HG03135 (cell line): ENCODE measurements around the gene CD28.
"Not testable (repeated sequence)": the region's sequence is repeated elsewhere in the genome, so short reads cannot be mapped to it uniquely, and the experiment has no call there.

Experiments
- ATAC-seq: cut with Tn5 transposase; IDR thresholded peaks from one replicate; pipeline ENCODE4 v1.9.1; 2021; ENCODE audit warnings: mild to moderate bottlenecking, moderate library complexity; ENCODE audit not compliant: unreplicated experiment

The CD28 gene

DNA sequence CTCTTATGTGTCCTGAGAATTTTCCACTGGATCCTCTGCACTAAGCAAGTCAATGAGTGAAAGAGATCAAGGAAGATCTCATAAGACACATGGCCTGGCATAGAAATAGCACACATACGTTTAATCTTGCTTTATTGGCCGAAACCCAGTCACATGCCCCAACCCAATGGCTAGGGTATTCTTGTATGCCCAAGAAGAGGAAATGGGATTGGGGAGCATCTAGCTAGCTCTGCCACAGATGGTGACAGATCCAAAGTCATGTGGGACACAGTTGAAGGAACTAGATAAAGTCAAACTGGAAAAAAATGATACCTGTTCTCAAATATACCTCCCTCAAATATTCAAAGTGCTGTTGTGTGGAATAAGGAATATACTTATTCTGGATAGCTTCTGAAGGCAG lies 74.7 kb downstream of the CD28 start:
- ATAC-seq, result no peak

- no peak for ATAC-seq
Measured at GRCh38 chr2:203782262-203782976, 76.0 kb downstream of the CD28 start.

- no peak for ATAC-seq
Measured at GRCh38 chr2:203783496-203784203, 77.2 kb downstream of the CD28 start.

DNA sequence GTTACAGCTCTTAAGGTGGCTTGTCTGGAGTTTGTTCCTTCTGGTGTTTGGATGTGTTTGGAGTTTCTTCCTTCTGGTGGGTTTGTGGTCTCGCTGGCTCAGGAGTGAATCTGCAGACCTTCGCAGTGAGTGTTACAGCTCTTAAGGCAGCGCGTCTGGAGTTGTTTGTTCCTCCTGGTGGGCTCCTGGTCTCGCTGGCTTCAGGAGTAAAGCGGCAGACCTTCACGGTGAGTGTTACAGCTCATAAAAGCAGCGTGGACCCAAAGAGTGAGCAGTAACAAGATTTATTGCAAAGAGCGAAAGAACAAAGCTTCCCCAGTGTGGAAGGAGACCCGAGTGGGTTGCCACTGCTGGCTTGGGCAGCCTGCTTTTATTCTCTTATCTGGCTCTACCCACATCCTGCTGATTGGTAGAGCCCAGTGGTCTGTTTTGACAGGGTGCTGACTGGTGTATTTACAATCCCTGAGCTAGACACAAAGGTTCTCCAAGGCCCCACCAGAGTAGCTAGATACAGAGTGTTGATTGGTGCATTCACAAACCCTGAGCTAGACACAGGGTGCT lies 78.4 kb downstream of the CD28 start:
- not testable (repeated sequence) for ATAC-seq

DNA sequence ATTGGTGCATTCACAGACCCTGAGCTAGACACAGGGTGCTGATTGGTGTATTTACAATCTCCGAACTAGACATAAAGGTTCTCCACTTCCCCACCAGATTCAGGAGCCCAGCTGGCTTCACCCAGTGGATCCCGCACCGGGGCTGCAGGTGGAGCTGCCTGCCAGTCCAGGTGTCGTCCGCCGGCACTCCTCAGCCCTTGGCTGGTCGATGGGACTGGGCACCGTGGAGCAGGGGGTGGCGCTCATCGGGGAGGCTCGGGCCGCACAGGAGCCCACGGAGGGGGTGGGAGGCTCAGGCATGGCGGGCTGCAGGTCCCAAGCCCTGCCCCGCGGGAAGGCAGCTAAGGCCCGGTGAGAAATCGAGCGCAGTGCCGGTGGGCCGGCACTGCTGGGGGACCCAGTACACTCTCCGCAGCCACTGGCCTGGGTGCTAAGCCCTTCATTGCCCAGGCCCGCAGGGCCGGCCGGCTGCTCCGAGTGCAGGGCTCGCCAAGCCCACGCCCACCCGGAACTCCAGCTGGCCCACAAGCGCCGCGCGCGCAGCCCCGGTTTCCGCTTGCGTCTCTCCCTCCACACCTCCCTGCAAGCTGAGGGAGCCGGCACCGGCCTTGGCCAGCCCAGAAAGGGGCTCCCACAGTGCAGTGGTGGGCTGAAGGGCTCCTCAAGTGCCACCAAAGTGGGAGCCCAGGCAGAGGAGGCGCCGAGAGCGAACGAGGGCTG lies 79.1 kb downstream of the CD28 start:
- not testable (repeated sequence) for ATAC-seq

DNA sequence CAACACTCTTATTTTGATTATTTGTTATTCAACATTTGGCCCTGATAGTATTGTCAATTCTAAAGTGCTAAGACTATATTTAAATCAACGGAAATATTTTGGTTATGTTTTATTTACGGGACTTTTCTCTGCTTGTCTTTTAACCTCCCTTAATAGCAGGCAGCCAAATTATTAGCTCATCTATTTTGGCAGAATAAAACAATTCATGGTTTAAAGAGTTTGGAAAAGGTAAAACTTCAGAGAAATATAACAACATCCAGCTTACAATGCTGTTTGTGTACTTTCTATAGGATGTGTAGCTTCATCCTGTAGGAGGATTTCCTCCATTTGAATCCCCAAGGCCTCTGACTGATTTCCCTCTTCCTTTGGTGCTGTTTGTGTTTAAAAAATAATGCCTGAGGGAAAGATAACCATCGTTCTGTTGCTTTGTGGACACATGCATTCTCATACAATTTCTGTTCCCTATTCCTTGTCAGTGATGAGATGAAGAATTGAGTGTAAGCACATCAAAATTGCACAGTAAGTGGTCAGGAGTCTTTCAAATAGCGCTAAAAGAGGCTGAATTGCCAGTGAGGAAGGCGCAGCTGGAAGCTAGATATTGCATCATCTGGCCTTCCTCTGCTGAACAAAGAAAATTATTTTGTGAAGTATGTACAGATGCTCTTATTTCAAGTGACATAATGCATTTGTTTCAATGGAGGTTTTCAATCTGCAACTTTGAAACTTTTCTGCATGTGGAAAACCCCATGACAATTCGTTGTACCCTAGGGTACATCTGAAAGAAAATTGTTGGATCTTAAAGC lies 80.3 kb downstream of the CD28 start:
- no peak for ATAC-seq

- ATAC-seq, result no peak
Measured at GRCh38 chr2:203787979-203788378, 81.5 kb downstream of the CD28 start.
